A549 (cell line): Measurements from ENCODE around the gene CSMD2. TPM values are rescaled to one million over a fixed set of nuclear protein-coding genes. Genes with fewer than 3 reads are reported as not detected.

Source experiments
- ATAC-seq, 2 experiments: fragments of 200-7000 bp in 1 of 2; fragments of >200 bp in 1 of 2; cut with Nextera tagmentation in 1 of 2; cut with Tn5 transposase in 1 of 2; 3 replicates each; pipeline versions ENCODE4 v1.8.0 to v1.9.1; 2018 to 2020; ENCODE audit warnings: mild to moderate bottlenecking in 1 of 2, moderate library complexity in 1 of 2
- CTCF ChIA-PET: fragments of 300-600 bp; sonication (Branson Sonifier 250); formaldehyde crosslinking; extraction: SDS; loops from one replicate; lab custom pipeline; 2021; ENCODE audit warnings: antibody characterized with exemption, inconsistent platforms; lab: Yijun Ruan, JAX
- POLR2A ChIA-PET: fragments of 350-600 bp; formaldehyde crosslinking; extraction: SDS; loops from one replicate; lab custom pipeline; 2021; ENCODE audit warnings: antibody characterized with exemption, inconsistent platforms; lab: Yijun Ruan, JAX
- DNase-seq, 2 experiments: peaks; one replicate each; pipeline versions ENCODE4 v3.0.0 to v3.0.0-alpha.2; 2011 to 2016; ENCODE audit warnings: low read depth in 1 of 2, low spot score in 1 of 2
- FAIRE-seq: peaks from 2 replicates; lab custom pipeline; 2011; peaks lifted over from hg19 to GRCh38; lab: Jason Lieb, UNC
- H3K27ac ChIP-seq, 2 experiments: fragments of >200 bp; sonication (Bioruptor Twin); formaldehyde crosslinking; 3 replicates each; pipeline ENCODE4 v1.5.1; 2016 to 2017
- H3K4me1 ChIP-seq: fragments of >200 bp; sonication (Bioruptor Twin); formaldehyde crosslinking; 3 replicates; pipeline ENCODE4 v1.6.1; 2016
- H3K4me2 ChIP-seq: fragments of >200 bp; sonication (Bioruptor Twin); formaldehyde crosslinking; 3 replicates; pipeline ENCODE4 v1.6.1; 2016
- H3K4me3 ChIP-seq: fragments of >200 bp; sonication (Bioruptor Twin); formaldehyde crosslinking; 3 replicates; pipeline ENCODE4 v1.5.1; 2016
- H3K9me3 ChIP-seq: fragments of >200 bp; sonication (Bioruptor Twin); formaldehyde crosslinking; 3 replicates; pipeline ENCODE4 v1.6.1; 2016
- BHLHE40 ChIP-seq: IDR thresholded peaks from 2 replicates; pipeline ENCODE4 v1.6.1; 2012; ENCODE audit warnings: low read depth, low read length, inconsistent platforms
- CBX8 ChIP-seq: fragments of 200-600 bp; sonication (generic); IDR thresholded peaks from 2 replicates; pipeline ENCODE4 v1.6.1; 2016
- EHMT2 ChIP-seq: fragments of 200-600 bp; sonication (generic); IDR thresholded peaks from 2 replicates; pipeline ENCODE4 v1.6.1; 2016; ENCODE audit warnings: antibody characterized with exemption, low read depth, mild to moderate bottlenecking, moderate library complexity
- EP300 ChIP-seq, 2 experiments: fragments of >200 bp; sonication (Bioruptor Twin); formaldehyde crosslinking; IDR thresholded peaks; 2 replicates in 1 of 2; 3 replicates in 1 of 2; pipeline ENCODE4 v1.6.1; 2016 to 2017
- FOSB ChIP-seq: fragments of 250-450 bp; sonication (Bioruptor Pico); IDR thresholded peaks from 2 replicates; pipeline ENCODE4 v1.5.0; 2020; ENCODE audit warnings: mild to moderate bottlenecking, moderate library complexity
- FOSL2 ChIP-seq, 2 experiments: fragments of 450-650 bp in 1 of 2; fragments of >200 bp in 1 of 2; sonication (Bioruptor Twin) in 1 of 2; formaldehyde crosslinking; IDR thresholded peaks; 2 replicates each; pipeline versions ENCODE4 v1.5.0 to v1.6.1; 2016 to 2020; ENCODE audit warnings: mild to moderate bottlenecking in 1 of 2, moderate library complexity in 1 of 2
- GATA3 ChIP-seq: IDR thresholded peaks from 2 replicates; pipeline ENCODE4 v1.6.1; 2012; ENCODE audit warnings: borderline replicate concordance
- HDAC2 ChIP-seq: fragments of 200-600 bp; sonication (generic); IDR thresholded peaks from 2 replicates; pipeline ENCODE4 v1.6.1; 2016
- HOXA7 ChIP-seq: fragments of 250-450 bp; sonication (Bioruptor Pico); IDR thresholded peaks from 2 replicates; pipeline ENCODE4 v1.5.0; 2020; ENCODE audit warnings: mild to moderate bottlenecking, moderate library complexity
- JUNB ChIP-seq: fragments of >200 bp; sonication (Bioruptor Twin); formaldehyde crosslinking; IDR thresholded peaks from 2 replicates; pipeline ENCODE4 v1.6.1; 2016
- MAZ ChIP-seq: fragments of 150-350 bp; IDR thresholded peaks from 2 replicates; pipeline ENCODE4 v1.6.1; 2014; ENCODE audit warnings: antibody characterized with exemption, low read depth, low read length, borderline replicate concordance
- MYC ChIP-seq: IDR thresholded peaks from 2 replicates; pipeline ENCODE4 v1.6.1; 2012; ENCODE audit warnings: mild to moderate bottlenecking, inconsistent platforms, low read length, improper control_type of control experiment, borderline replicate concordance
- RCOR1 ChIP-seq: fragments of 150-350 bp; IDR thresholded peaks from 2 replicates; pipeline ENCODE4 v1.6.1; 2014; ENCODE audit warnings: antibody characterized with exemption, low read length, low read depth
- REST ChIP-seq: fragments of 200-600 bp; sonication (generic); IDR thresholded peaks from 2 replicates; pipeline ENCODE4 v1.6.1; 2016; ENCODE audit warnings: antibody characterized with exemption, mild to moderate bottlenecking, moderate library complexity
- RFX5 ChIP-seq: fragments of 450-650 bp; IDR thresholded peaks from 2 replicates; pipeline ENCODE4 v1.7.1; 2014; ENCODE audit warnings: antibody characterized with exemption, mild to moderate bottlenecking, moderate library complexity
- RNF2 ChIP-seq: fragments of 200-600 bp; sonication (generic); IDR thresholded peaks from 2 replicates; pipeline ENCODE4 v1.6.1; 2016; ENCODE audit warnings: low read depth, mild to moderate bottlenecking, antibody characterized with exemption, moderate library complexity, borderline replicate concordance
- SREBF2 ChIP-seq: fragments of 450-650 bp; IDR thresholded peaks from 2 replicates; pipeline ENCODE4 v1.6.1; 2014; ENCODE audit warnings: mild to moderate bottlenecking, moderate library complexity
- TFCP2L1 ChIP-seq: fragments of 250-450 bp; sonication (Bioruptor Pico); IDR thresholded peaks from 2 replicates; pipeline ENCODE4 v1.5.0; 2021; ENCODE audit warnings: mild to moderate bottlenecking
- ZC3H11A ChIP-seq: fragments of 450-650 bp; IDR thresholded peaks from 2 replicates; pipeline ENCODE4 v1.6.1; 2014; ENCODE audit warnings: antibody characterized with exemption, mild to moderate bottlenecking
- ZNF302 ChIP-seq: fragments of 250-450 bp; sonication (Bioruptor Pico); IDR thresholded peaks from 2 replicates; pipeline ENCODE4 v1.9.0; 2021; ENCODE audit warnings: inconsistent platforms, mild to moderate bottlenecking, moderate library complexity
- ZSCAN20 ChIP-seq: fragments of 250-450 bp; sonication (Bioruptor Pico); IDR thresholded peaks from 2 replicates; pipeline ENCODE4 v1.8.0; 2022; ENCODE audit warnings: mild to moderate bottlenecking, moderate library complexity
- WGBS: methylation state at CpG from one replicate; pipeline ENCODE4 v1.1.6; 2017; ENCODE audit errors: missing lambda C conversion rate; 5-methylcytosine and 5-hydroxymethylcytosine counted together
- polyA plus RNA-seq, 4 experiments: library from polyadenylated mRNA; depleted of rRNA in 3 of 4; stranded (reverse); fragments of >200 nt; fragmentation: RNase III in 1 of 4; extraction: RNeasy Plus Mini Kit Qiagen cat#74134 plus additional on column Dnase treatment in 1 of 4; gene quantifications; 2 replicates in 3 of 4; 3 replicates in 1 of 4; pipeline ENCODE4 v1.2.3, GENCODE V29; 2011 to 2017
- TF ChIP-seq, protein P1 (sequence below): fragments of >200 bp; sonication (Bioruptor Twin); formaldehyde crosslinking; IDR thresholded peaks from 2 replicates; pipeline ENCODE4 v1.6.1; 2016
- TF ChIP-seq, protein P2 (sequence below): fragments of 250-450 bp; sonication (Bioruptor Pico); IDR thresholded peaks from 2 replicates; pipeline ENCODE4 v1.5.0; 2021; ENCODE audit warnings: mild to moderate bottlenecking, moderate library complexity, borderline replicate concordance

Gene CSMD2
- polyA plus RNA-seq, 2 of the 4 experiments (the other 2 are of a cell fraction), result not detected

- H3K4me1 ChIP-seq, result no peaks in the 10 kb centered on the region
- H3K9me3 ChIP-seq, result no peaks in the 10 kb centered on the region
- no peak overlapping the region for H3K27ac ChIP-seq
- CTCF ChIA-PET, result no interaction called here
- H3K4me3 ChIP-seq, result no peak overlapping the region
- no peak overlapping the region for H3K4me2 ChIP-seq
- DNase-seq (no peak), ATAC-seq (no peak), FAIRE-seq (no peak)
- no peak for TF ChIP-seq MAZ
- TF ChIP-seq RCOR1, result no peak
- no peak for TF ChIP-seq SREBF2
- POLR2A ChIA-PET, result no interaction called here
- 4% methylated on average over 3 of the region's 3 CpGs for WGBS
These were observed 496.3 kb downstream of the CSMD2 start for GRCh38 chr1:33668695-33669094.

- POLR2A ChIA-PET, result no interaction called here
- CTCF ChIA-PET, result interaction anchor here (0.6 to 1.2 kb wide), 3 partner anchors 11 to 102 kb away, joined by 3 to 6 read pairs (median 5); no protein-coding TSS in a partner anchor
- no peak for TF ChIP-seq ZSCAN20 (CRISPR knock-in tag)
- TF ChIP-seq, all 56 proteins: peak for 0
- Histone ChIP-seq H3K9me3 (no peaks in the 10 kb centered on the region), H3K4me2 (no peak overlapping the region), H3K4me1 (no peaks in the 10 kb centered on the region), H3K27ac (no peak overlapping the region), H3K4me3 (no peak overlapping the region)
- FAIRE-seq (no peak), ATAC-seq (no peak), DNase-seq (no peak)
- 19% methylated on average over 13 of the region's 14 CpGs for WGBS
These were observed 497.4 kb downstream of the CSMD2 start for GRCh38 chr1:33667386-33668282.

- POLR2A ChIA-PET, result no interaction called here
- H3K4me3 ChIP-seq, result no peak overlapping the region
- DNase-seq, result no peak
- no peak for ATAC-seq
- H3K9me3 ChIP-seq, result no peaks in the 10 kb centered on the region
- WGBS, result 25% methylated on average over 5 of the region's 5 CpGs
- no peaks in the 10 kb centered on the region for H3K4me1 ChIP-seq
- H3K27ac ChIP-seq, result no peak overlapping the region
- CTCF ChIA-PET, result interaction anchor here (0.8 kb wide), 1 partner anchor 103 kb away, joined by 3 read pairs; no protein-coding TSS in a partner anchor
- H3K4me2 ChIP-seq, result no peak overlapping the region
- no peak for TF ChIP-seq MYC
- no peak for TF ChIP-seq FOSB (CRISPR knock-in tag)
- no peak for TF ChIP-seq GATA3
- no peak for TF ChIP-seq HDAC2
- no peak for TF ChIP-seq CBX8
- no peak for TF ChIP-seq RNF2
- no peak for TF ChIP-seq RFX5
- no peak for TF ChIP-seq TFCP2L1 (CRISPR knock-in tag)
- TF ChIP-seq ZNF302 (CRISPR knock-in tag), result no peak
- no peak for TF ChIP-seq HOXA7
- no peak for TF ChIP-seq JUNB
- TF ChIP-seq BHLHE40, result no peak
- no peak for TF ChIP-seq EP300 (IDR thresholded peaks at IDR 0.05)
- TF ChIP-seq FOSL2 (IDR thresholded peaks at IDR 0.05), result no peak
- no peak for TF ChIP-seq FOSL2 (CRISPR knock-in tag; IDR thresholded peaks at IDR 0.05)
- no peak for TF ChIP-seq ZC3H11A
- TF ChIP-seq, protein P1, sequence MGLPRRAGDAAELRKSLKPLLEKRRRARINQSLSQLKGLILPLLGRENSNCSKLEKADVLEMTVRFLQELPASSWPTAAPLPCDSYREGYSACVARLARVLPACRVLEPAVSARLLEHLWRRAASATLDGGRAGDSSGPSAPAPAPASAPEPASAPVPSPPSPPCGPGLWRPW, result no peak
- no peak for FAIRE-seq
These were observed 498.4 kb downstream of the CSMD2 start for GRCh38 chr1:33666616-33667015.

- Histone ChIP-seq H3K27ac (no peak overlapping the region), H3K9me3 (no peaks in the 10 kb centered on the region), H3K4me3 (no peak overlapping the region), H3K4me1 (no peaks in the 10 kb centered on the region), H3K4me2 (no peak overlapping the region)
- WGBS, result 10% methylated on average over 4 of the region's 6 CpGs
- FAIRE-seq, result no peak
- ChIA-PET CTCF (interaction anchor here (1.8 kb wide), 1 partner anchor 29 kb away, joined by 8 read pairs; no protein-coding TSS in a partner anchor), POLR2A (no interaction called here)
- no peak for ATAC-seq
- no peak for DNase-seq
- no peak for TF ChIP-seq EHMT2
- no peak for TF ChIP-seq CBX8
- TF ChIP-seq, protein P2, sequence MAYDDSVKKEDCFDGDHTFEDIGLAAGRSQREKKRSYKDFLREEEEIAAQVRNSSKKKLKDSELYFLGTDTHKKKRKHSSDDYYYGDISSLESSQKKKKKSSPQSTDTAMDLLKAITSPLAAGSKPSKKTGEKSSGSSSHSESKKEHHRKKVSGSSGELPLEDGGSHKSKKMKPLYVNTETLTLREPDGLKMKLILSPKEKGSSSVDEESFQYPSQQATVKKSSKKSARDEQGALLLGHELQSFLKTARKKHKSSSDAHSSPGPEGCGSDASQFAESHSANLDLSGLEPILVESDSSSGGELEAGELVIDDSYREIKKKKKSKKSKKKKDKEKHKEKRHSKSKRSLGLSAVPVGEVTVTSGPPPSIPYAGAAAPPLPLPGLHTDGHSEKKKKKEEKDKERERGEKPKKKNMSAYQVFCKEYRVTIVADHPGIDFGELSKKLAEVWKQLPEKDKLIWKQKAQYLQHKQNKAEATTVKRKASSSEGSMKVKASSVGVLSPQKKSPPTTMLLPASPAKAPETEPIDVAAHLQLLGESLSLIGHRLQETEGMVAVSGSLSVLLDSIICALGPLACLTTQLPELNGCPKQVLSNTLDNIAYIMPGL, result no peak
- TF ChIP-seq MYC, result no peak
- TF ChIP-seq REST, result no peak
- TF ChIP-seq TFCP2L1 (CRISPR knock-in tag), result no peak
These were observed 503.1 kb downstream of the CSMD2 start for GRCh38 chr1:33661811-33662454.
